ENCODE measurements around the gene TIMM8A.
"Not testable (repeated sequence)": the region's sequence is repeated elsewhere in the genome, so short reads cannot be mapped to it uniquely, and the experiment has no call there.

Gene TIMM8A

DNA sequence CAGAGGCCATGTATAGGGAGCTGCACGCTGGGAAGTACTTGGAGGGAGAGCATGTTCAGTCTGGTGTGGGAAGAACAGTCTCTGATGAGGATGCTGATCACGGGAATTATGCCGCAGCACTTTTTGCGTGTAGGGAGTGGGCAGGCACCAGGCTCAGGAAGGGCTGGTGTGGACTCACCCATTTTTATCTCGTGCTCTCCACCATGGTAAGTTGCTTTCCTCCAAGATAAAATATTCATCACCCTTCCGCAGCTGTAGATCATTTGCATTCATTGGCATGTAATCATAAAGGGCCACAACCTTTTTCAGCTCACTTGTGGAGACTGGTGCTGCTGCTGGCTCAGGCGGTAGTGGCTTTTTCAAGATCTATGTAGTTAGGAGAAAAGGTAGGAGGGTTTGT is 11.8 kb upstream of the TIMM8A start:
- no peak for DNase-seq (ENCODE audit: extremely low read depth in 1 of 2, low read depth in 1 of 2)

- no peak for DNase-seq (ENCODE audit: extremely low read depth in 1 of 2, low read depth in 1 of 2)
Measured at GRCh38 chrX:101359966-101360365, 11.4 kb upstream of the TIMM8A start.

GRCh38 chrX:101357166-101357795 is 8.7 kb upstream of the TIMM8A start:
- no peak for DNase-seq (ENCODE audit: extremely low read depth in 1 of 2, low read depth in 1 of 2)

- DNase-seq (ENCODE audit: extremely low read depth in 1 of 2, low read depth in 1 of 2) = no peak
Measured at GRCh38 chrX:101349193-101349562, 636 bp upstream of the TIMM8A start.

DNA sequence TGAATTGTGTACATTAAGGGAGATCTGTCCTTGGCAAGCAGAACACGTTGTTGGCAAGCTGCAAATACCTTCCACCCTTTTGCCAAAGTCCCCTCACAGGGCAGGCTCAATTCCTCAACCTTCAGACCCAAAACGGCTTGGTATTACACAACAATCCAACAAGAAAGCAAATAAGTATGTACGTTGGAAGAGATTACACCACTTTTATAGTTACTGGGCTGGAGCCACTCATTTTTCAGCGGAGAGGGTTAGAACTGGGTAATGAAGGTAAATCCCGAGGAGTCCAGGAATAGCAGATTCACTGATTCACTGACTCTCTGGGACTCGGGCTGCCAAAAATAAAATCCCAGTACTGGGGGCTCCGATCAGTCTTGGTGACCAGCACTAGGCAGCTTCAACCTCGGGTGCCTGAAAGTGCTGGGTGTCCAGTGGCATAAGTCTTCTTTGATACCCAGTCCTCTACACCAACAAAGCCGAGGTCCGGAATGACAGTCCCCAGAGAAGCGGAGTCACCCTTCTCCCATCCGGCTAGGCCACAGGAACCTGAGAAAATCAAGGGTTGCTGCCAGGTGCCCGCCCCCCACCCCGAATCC is 587 bp downstream of the TIMM8A start:
- no peak for DNase-seq (ENCODE audit: extremely low read depth in 1 of 2, low read depth in 1 of 2)

DNA sequence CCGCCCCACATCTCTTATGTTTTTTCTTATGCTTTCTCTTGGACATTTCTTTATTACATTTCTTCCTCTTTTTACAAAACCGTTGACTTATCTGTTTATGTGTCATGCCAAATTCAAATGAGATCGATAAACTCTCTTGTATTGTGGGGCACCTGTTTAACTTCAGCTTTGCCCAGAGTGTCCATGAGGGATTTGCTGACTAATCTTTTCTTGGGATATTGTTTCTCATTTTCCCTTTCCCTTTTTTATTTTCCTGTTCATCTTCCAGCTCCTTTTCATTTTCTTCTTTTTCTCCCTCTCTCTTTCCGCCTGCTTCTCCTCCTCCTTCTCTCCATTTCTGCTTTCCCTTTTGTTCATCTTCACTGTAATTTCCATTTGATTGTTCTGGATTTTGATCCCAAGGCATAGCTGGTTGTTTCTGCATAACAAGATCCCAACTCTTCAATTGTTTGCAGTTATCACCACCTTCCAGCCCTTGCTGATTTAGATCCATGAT is 10.7 kb downstream of the TIMM8A start:
- DNase-seq (ENCODE audit: extremely low read depth in 1 of 2, low read depth in 1 of 2) = no peak

- not testable (repeated sequence) for DNase-seq (ENCODE audit: extremely low read depth in 1 of 2, low read depth in 1 of 2)
Measured at GRCh38 chrX:101334310-101334709, 14.2 kb downstream of the TIMM8A start.

DNA sequence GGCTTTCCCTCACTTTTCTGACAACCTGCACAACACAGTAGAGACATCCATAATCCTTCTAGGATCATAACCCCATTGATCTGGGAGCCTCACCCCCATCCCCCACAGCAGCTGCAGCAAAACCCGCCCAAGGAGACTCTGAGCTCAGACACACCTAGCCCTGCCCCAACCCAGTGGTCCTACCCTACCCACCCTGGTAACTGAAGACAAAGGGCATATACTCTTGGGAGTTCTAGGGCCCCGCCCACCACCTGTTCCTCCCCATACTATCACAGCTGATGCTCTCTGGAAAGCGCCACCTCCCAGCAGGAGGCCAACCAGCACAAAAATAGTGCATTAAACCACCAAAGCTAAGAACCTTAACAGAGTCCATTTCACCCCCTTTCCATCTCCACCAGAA is 21.9 kb downstream of the TIMM8A start:
- not testable (repeated sequence) for DNase-seq (ENCODE audit: extremely low read depth in 1 of 2, low read depth in 1 of 2)

- no peak for DNase-seq (ENCODE audit: extremely low read depth in 1 of 2, low read depth in 1 of 2)
Measured at GRCh38 chrX:101303790-101304189, 44.8 kb downstream of the TIMM8A start.

Measured in stimulated activated CD8-positive, alpha-beta memory T cell treated with anti-CD3 and anti-CD28 coated beads, Interleukin-7, amount 100 ng/mL, for 48 hours (primary cell).